ENCODE data around the gene POLR3F.

Gene POLR3F

GRCh38 chr20:18496740-18497592 is 29.8 kb downstream of the POLR3F start, which contains the start of gene RBBP9 (continued):
- TF ChIP-seq ZNF404 (tag by site-specific recombination; IDR thresholded peaks at IDR 0.05), result no peak
- TF ChIP-seq, protein P1, sequence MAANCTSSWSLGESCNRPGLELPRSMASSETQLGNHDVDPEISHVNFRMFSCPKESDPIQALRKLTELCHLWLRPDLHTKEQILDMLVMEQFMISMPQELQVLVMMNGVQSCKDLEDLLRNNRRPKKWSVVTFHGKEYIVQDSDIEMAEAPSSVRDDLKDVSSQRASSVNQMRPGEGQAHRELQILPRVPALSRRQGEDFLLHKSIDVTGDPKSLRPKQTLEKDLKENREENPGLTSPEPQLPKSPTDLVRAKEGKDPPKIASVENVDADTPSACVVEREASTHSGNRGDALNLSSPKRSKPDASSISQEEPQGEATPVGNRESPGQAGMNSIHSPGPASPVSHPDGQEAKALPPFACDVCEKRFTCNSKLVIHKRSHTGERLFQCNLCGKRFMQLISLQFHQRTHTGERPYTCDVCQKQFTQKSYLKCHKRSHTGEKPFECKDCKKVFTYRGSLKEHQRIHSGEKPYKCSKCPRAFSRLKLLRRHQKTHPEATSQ (tag by site-specific recombination; IDR thresholded peaks at IDR 0.05), result no peak
- TF ChIP-seq ZNF544 (tag by site-specific recombination; IDR thresholded peaks at IDR 0.05), result no peak
- TF ChIP-seq MEIS1 (CRISPR knock-in tag; IDR thresholded peaks at IDR 0.05; ENCODE audit: borderline replicate concordance), result no peak
- no peak for TF ChIP-seq KLF16 (tag by site-specific recombination; IDR thresholded peaks at IDR 0.05)
- TF ChIP-seq, protein P2, sequence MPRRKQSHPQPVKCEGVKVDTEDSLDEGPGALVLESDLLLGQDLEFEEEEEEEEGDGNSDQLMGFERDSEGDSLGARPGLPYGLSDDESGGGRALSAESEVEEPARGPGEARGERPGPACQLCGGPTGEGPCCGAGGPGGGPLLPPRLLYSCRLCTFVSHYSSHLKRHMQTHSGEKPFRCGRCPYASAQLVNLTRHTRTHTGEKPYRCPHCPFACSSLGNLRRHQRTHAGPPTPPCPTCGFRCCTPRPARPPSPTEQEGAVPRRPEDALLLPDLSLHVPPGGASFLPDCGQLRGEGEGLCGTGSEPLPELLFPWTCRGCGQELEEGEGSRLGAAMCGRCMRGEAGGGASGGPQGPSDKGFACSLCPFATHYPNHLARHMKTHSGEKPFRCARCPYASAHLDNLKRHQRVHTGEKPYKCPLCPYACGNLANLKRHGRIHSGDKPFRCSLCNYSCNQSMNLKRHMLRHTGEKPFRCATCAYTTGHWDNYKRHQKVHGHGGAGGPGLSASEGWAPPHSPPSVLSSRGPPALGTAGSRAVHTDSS (tag by site-specific recombination; IDR thresholded peaks at IDR 0.05), result no peak
- TF ChIP-seq ZNF214 (tag by site-specific recombination; IDR thresholded peaks at IDR 0.05; ENCODE audit: borderline replicate concordance), result no peak
- peak; percentile 94 for TF ChIP-seq ZNF341 (tag by site-specific recombination; IDR thresholded peaks at IDR 0.05; ENCODE audit: low read depth)
- TF ChIP-seq ZSCAN30 (tag by site-specific recombination; IDR thresholded peaks at IDR 0.05), result peak; percentile 74; the same call in 1 of the 2 replicates
- no peak for TF ChIP-seq ZNF747 (tag by site-specific recombination; IDR thresholded peaks at IDR 0.05)
- TF ChIP-seq, protein P3, sequence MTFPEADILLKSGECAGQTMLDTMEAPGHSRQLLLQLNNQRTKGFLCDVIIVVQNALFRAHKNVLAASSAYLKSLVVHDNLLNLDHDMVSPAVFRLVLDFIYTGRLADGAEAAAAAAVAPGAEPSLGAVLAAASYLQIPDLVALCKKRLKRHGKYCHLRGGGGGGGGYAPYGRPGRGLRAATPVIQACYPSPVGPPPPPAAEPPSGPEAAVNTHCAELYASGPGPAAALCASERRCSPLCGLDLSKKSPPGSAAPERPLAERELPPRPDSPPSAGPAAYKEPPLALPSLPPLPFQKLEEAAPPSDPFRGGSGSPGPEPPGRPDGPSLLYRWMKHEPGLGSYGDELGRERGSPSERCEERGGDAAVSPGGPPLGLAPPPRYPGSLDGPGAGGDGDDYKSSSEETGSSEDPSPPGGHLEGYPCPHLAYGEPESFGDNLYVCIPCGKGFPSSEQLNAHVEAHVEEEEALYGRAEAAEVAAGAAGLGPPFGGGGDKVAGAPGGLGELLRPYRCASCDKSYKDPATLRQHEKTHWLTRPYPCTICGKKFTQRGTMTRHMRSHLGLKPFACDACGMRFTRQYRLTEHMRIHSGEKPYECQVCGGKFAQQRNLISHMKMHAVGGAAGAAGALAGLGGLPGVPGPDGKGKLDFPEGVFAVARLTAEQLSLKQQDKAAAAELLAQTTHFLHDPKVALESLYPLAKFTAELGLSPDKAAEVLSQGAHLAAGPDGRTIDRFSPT (tag by site-specific recombination; IDR thresholded peaks at IDR 0.05), result no peak
- peak; percentile 98 for TF ChIP-seq ZNF449 (tag by site-specific recombination; IDR thresholded peaks at IDR 0.05)
- no peak for TF ChIP-seq HOXD13 (CRISPR knock-in tag; IDR thresholded peaks at IDR 0.05; ENCODE audit: borderline replicate concordance)
- TF ChIP-seq ZNF639 (tag by site-specific recombination; IDR thresholded peaks at IDR 0.05), result no peak; the same call in 1 of the 2 replicates
- TF ChIP-seq, protein P4, sequence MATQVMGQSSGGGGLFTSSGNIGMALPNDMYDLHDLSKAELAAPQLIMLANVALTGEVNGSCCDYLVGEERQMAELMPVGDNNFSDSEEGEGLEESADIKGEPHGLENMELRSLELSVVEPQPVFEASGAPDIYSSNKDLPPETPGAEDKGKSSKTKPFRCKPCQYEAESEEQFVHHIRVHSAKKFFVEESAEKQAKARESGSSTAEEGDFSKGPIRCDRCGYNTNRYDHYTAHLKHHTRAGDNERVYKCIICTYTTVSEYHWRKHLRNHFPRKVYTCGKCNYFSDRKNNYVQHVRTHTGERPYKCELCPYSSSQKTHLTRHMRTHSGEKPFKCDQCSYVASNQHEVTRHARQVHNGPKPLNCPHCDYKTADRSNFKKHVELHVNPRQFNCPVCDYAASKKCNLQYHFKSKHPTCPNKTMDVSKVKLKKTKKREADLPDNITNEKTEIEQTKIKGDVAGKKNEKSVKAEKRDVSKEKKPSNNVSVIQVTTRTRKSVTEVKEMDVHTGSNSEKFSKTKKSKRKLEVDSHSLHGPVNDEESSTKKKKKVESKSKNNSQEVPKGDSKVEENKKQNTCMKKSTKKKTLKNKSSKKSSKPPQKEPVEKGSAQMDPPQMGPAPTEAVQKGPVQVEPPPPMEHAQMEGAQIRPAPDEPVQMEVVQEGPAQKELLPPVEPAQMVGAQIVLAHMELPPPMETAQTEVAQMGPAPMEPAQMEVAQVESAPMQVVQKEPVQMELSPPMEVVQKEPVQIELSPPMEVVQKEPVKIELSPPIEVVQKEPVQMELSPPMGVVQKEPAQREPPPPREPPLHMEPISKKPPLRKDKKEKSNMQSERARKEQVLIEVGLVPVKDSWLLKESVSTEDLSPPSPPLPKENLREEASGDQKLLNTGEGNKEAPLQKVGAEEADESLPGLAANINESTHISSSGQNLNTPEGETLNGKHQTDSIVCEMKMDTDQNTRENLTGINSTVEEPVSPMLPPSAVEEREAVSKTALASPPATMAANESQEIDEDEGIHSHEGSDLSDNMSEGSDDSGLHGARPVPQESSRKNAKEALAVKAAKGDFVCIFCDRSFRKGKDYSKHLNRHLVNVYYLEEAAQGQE (tag by site-specific recombination; IDR thresholded peaks at IDR 0.05), result no peak
- no peak for TF ChIP-seq ZNF350 (tag by site-specific recombination; IDR thresholded peaks at IDR 0.05)
- no peak for TF ChIP-seq ZFP41 (tag by site-specific recombination; IDR thresholded peaks at IDR 0.05; ENCODE audit: borderline replicate concordance)
- TF ChIP-seq ZNF76 (tag by site-specific recombination; IDR thresholded peaks at IDR 0.05; ENCODE audit: borderline replicate concordance, low read depth), result peak; percentile 97
- no peak for TF ChIP-seq ZNF560 (tag by site-specific recombination; IDR thresholded peaks at IDR 0.05; ENCODE audit: borderline replicate concordance)
- peak; percentile 97 for TF ChIP-seq ZBTB20 (tag by site-specific recombination; IDR thresholded peaks at IDR 0.05)
- no peak for TF ChIP-seq ZNF211 (tag by site-specific recombination; IDR thresholded peaks at IDR 0.05; ENCODE audit: low read depth)
- TF ChIP-seq ZNF768 (tag by site-specific recombination; IDR thresholded peaks at IDR 0.05), result no peak
- no peak for TF ChIP-seq ZNF112 (tag by site-specific recombination; IDR thresholded peaks at IDR 0.05)
- TF ChIP-seq ZNF391 (tag by site-specific recombination; IDR thresholded peaks at IDR 0.05; ENCODE audit: borderline replicate concordance, low read depth), result 0 out of 2 replicates have a peak, but pooled peaks have one; percentile 35
